HG03064 (cell line): ENCODE data around the gene WASF2.

ENCODE experiments used
- ATAC-seq: cut with Tn5 transposase; IDR thresholded peaks from one replicate; pipeline ENCODE4 v1.9.1; 2021; ENCODE audit warnings: low read depth; ENCODE audit not compliant: unreplicated experiment

Gene WASF2

DNA sequence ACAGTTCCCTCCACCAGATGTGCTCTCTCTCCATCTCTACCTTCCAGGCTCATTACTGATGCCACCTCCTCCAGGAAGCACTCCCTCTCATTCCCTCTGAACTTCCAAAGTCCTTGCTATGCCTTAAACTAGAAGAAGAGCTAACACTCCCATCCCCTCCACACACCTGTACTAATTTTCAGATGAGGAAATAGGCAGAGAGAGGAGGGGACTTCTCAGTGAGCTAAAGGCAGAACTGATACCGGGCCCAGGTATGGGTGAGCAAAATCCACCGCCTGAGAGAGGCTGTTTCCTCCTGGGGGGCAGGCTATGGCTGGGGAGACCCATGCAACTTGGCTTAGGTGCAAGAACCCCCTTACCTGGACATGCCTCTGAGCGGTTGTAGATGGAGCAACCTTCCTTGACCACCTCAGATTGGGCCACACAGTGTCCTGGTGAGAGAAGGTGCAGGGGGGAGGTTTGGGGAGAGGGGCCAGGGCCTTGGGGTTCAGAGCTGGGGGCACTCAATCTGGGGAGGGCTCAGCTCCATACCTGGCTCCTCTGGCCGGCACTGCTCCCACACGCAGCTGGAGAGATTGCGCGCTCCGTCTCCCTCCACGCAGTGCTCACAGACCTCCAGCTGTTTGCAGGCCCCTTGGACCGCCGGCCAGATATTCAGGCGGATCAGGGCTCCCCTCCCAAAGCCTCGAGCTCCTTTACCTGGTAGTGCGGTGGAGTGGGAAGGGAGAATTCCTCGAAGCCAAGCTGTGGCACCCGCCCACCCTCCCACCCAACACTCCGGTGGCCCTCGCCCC, 107.8 kb downstream of the WASF2 start:
- no peak for ATAC-seq

DNA sequence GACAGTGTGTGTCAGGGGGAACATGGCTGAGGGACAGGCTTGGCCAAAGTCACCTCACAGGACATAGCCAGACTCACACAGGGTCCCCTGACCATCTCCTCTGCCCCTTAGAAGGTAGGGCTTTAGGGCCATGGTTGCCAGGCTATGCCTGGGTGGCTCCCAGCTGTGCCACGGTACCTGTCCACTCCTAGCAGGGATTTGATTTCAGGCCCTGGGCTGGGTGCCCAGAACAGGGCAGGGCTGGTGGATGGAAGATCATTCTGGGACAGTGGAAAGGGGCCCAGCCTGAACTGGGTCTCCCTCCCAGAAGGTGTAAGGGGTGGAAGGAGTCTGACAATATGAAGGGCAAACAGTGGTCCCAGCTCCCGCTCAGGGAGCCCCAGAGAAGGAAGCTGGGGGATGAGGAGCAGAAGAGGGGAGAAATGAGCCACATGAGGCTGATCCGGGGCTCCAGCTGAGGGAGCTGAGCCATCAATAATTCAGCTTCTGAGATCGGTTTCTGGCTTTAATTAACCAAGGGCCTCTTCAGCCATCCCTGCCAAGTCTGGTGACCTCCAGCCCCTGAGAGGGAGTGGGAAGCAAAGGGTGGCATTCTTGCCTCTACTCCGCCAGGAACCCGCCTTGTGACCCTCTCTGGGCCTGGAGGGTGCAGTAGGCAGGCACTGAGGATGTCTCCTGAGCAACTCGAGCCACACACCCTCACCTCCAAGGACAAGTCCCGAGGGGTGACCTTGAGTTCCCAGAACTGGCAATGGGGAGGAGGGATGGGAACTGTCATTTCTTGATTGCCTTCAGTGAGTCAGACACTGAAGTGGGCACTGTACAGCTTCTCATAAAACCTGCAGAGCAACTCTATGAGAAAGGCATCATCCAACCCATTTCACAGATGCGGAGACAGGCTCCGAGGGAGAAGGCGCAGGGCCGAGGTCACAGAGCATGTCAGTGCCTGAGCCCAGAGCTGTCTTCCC, 108.9 kb downstream of the WASF2 start:
- ATAC-seq, result no peak

DNA sequence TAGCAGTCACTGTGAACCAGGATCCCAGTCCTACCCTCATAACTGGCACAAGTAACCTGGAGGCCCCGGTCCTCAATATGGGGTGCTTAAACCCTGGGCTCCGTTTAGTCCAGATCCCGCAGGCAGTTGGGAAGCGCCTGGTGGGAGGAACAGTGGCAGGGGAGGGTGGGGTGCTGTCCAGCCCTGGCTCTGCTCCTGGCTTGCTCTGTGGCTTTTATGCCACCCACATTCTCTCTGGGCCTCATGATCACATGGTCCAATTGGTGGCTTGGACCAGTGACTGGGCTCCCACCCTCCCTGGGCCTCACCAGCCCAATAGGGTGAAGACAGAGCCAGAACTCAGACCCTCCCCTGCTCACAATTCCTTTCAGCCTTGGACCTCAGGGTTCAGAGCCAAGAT, 109.7 kb downstream of the WASF2 start:
- no peak for ATAC-seq

GRCh38 chr1:27379564-27380122, 110.3 kb downstream of the WASF2 start:
- no peak for ATAC-seq

DNA sequence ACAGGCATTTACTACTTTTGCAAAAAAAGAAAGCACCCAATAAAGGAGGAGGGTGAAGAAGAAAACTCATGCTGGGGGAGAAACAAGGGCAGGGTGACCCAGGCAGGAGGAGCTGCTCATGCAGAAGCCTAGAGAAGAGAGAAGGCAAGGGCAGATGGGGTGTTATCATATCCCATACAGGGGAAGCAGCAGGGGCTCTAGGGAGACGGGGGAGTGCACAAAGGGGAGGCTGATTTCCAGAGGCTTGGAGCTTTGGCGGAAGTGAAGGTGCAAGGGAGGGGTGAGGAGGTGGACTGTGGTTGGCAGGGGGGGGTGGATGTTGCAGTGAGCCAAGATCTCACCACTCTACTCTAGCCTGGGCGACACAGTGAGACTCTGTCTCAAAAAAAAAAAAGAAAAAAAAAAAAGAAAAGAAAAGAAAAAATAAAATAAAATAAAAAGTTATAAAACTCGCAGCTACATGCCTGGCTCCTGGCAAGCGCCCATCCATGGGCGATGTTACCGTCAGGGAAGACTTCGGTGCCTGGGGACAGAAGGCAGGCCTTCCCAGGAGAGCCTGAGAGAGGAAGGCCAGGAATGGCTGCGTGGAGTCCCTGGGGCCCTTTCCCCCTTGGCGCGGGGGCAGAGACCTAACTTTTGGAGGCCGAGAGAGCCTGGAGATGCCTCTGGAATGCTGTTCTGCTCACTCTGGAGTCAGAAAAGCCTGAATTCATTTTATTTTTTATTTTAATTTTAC, 112.0 kb downstream of the WASF2 start:
- no peak for ATAC-seq

DNA sequence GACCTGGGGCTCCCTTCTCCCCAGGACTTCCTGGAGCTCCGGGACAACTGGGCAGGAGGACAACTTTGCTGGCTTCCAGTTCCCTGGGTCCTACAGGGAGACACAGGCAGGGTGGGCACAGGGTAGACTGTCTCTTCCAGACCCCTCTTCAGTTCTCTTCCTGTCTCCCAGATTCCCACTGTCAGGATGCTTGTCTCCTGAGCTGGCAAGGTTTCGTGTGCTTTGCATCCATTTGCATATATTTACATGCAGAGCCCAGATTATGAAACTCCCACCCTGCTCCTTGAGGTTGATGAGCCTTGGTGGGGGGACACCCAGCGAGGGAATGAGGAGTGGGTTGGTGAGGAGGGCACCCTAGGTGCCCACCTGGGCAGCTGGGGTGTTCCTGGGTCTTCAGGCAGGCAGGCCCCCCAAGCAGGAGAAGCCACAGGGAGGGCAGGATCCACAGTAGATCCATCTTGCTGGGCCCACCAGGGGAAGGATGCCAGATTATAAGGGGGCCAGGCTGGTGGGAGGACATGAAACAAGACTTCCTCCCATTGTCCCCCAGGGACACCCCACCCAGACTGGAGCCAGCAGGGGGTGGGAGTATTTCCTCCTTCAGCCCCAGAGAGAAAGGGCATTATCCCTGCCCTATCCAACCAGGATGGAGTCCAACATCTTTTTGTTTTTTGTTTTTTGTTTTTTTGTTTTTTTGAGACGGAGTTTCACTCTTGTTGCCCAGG, 115.4 kb downstream of the WASF2 start, which contains the start of gene FCN3:
TSS of gene FCN3 (minus strand) at position 463 of the 725 bp plus-strand sequence. CDS start at position 457, 6 bp downstream.
- no peak for ATAC-seq

- ATAC-seq, result no peak
These were observed 116.9 kb downstream of the WASF2 start for GRCh38 chr1:27372808-27373690.

- no peak for ATAC-seq
These were observed 117.8 kb downstream of the WASF2 start for GRCh38 chr1:27372022-27372807.

DNA sequence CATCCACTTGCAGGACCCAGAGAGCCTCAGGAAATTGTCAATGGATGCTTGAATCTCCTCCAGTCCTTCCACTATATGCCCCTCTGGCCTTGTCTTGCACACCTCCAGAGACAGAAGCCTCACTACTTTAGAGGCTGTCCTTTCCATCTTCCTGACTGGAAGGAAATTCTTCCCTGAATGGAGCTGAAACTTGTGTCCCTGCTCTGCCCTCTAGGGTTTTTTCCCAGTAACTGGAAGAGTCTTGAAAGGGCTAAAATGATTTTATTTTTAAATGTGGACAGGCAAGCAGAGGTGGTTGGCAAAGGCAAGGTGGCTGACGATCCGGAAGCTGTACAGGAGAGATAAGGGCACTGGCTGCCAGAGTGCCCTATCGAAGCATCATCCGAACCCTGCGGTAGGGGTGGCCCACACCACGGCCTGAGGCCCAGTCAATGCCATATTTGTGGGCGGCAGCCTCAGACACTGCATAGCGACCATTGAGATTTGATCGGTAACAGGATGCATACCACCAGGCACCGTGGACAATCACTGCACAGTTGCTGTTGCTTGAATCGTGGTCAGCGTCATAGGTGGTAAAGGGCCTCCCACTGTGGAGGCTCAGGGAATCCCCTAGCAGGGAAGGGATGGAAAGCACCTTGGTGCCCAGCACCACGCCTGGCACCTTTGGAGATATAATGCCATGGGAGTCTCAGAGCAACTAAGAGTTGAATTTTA, 120.9 kb downstream of the WASF2 start:
- ATAC-seq, result no peak

- ATAC-seq, result no peak
These were observed 122.8 kb downstream of the WASF2 start for GRCh38 chr1:27367160-27367650.

- ATAC-seq, result no peak
These were observed 123.4 kb downstream of the WASF2 start, which contains the start of gene MAP3K6 for GRCh38 chr1:27366411-27367159. Gene MAP3K6, minus strand, starts transcription at chr1:27366961. Its CDS starts 364 bp downstream, at chr1:27366597.

- no peak for ATAC-seq
These were observed 123.9 kb downstream of the WASF2 start for GRCh38 chr1:27366113-27366410.

DNA sequence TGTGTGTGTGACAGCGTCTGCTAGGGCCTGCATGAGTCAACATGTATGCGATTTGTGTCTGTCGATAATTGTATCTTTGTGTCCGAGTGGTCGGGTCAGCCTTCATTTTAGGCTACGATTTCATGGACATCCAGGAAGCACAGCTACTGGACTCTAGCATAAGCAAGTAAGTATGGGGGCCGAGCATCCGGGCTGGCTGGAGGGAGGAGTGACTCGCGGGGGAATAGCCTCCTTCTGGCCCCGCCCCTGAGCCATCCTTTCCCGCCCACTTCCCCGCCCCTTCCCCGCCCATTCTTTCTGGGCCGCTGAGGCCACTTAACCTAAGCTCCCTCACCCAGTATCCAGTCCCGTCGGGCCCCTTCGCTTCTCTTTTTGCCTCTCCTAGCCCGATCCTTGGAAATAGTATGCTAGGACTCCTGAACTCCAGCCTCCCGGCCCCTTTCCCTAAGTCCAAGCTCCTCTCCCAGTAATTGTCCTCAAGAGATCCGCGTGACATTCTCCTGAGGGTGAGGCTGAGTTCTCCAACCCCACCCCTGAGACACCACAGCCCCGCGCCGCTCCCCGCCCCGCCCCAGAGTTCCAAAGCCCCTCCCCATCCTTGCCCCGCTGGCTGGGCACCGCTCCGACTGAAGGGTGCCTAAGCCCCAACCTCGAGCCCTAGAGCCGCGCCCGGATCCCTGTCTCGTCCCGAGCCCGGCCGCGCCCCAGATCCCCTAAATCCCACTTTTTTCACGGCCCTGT, 124.4 kb downstream of the WASF2 start:
- ATAC-seq, result no peak

DNA sequence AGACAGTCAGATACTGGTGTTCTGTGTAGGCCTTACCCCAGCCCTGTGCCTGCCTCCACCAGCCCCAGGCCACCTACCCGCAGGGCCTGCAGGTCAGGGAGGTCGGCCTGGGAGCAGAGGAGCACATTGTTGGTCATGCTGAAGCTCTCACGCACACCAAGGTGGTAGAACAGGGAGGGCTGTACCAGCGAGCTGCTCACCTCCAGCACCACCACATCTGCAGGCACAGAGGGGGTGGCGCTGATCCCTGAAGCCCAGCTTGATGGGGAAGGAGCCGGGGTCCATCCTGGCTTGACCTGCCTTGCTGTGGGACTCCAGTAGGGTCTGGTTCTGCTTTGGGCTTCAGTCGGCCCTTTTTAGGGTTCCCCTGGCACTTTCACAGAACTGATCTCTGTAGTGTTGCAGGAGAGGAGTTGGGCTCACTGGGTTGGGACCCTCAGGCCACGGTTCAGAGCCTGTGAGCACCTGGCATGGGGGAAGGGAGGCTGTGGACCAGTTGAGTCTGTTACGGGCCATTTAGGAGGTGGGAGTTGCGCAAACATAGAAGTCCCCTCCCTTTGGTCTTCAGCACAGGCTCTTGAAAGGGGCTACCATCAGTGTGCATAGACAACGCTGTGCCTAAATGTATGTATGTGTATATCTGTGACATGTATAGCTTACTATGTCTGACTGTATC, 125.1 kb downstream of the WASF2 start:
- no peak for ATAC-seq
